Transverse colon (tissue), 1 donor: ENCODE results near the gene FUZ.

Source experiments
- EP300 ChIP-seq: sonication (generic); formaldehyde crosslinking; IDR thresholded peaks from one replicate; pipeline ENCODE4 v1.6.1; 2017; ENCODE audit warnings: antibody characterized with exemption, low read depth
- POLR2A ChIP-seq: fragments of 450-650 bp; IDR thresholded peaks from one replicate; pipeline ENCODE4 v1.6.1; 2016; ENCODE audit warnings: antibody characterized with exemption, mild to moderate bottlenecking, moderate library complexity

- TF ChIP-seq EP300, result no peak
- TF ChIP-seq POLR2A, result no peak
These were observed 43.5 kb upstream of the FUZ start for GRCh38 chr19:49856574-49857021.
